T-helper 9 cell (primary cell): Measurements from ENCODE around the gene BEND6.

Experiments used
- DNase-seq: peaks from one replicate; pipeline ENCODE4 v3.0.0-alpha.2; 2020

The BEND6 gene

DNA sequence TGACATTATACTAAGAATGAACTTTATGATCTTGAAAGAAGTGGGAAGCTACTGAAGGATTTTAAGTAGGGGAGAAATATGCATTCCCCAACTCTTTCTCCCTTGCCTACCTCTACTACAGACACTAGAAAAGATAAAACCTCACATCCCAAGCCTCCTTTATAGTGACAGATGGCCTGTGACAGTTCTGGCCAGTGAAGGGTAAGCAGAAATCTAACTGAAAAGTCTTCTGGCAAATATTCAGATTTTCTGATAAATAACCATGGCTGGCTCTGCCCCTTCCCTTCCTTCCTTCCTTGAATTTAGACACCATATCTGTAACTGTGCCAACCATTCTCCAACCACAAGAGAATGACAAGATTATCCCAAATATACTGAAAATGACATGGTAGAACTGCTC is 10.2 kb upstream of the BEND6 start:
- DNase-seq, result no peak

DNA sequence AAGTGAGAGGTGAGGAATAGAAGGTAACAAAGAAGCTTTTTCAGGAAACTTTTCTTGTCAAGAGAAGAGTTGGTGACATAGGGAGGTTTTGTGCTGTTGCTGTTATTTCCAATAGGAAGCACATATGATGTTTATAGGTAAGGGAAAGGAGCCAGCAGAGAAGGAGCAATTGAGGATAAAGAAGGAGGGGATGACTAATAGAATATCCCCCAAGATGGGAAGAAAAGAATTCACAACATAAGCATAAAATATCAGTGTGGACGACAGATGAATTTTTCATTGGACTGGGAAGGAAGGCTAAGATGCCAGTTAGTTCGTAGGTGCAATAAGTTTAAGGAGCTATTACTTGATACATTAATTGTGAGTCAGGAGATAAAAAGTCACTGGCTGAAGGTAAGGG is 8.5 kb upstream of the BEND6 start:
- no peak for DNase-seq

DNA sequence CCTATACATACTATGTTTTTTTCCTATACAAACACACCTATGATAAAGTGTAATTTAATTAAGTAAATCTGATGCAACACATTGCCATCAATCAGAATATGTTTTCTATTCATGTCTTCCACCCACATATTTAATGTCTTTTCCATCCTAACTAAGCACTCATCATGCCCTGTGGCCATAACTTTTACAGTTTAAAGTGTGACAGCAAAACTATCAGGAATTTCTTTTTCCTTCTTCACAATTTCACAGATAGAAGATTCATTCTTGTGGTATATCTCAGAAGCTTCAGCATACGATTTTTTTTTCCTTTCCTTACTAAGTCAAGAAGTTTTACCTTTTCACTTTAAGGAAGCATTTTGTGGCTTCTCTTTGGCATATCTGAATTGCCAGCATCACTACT is 7.0 kb upstream of the BEND6 start:
- DNase-seq, result no peak

GRCh38 chr6:56949265-56949664 is 5.6 kb upstream of the BEND6 start:
- no peak for DNase-seq

DNA sequence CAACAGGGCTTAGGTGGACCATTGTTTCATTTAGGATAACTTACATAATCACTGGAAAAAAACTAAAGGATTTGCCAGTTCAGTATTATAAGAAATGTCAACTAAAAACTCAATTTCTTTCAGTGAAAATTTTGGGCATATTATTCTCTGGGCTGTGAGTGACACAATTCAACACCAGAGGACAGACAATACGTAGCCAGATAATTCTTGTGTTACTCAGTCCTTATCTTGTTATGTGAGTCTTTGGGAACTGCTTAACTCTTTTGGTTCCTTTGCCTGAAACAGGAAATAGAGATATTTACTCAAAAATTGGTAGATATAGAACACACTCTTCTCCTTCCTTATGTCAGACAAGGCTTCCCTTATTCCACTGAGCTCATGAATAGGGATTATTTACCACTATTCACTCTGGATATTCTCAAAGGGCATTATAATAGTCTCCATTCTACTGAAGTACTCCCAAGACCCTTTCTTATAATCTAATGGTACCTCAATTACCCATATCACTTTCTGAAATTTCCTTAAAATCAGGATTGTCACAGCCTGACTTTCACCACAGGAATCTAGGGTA is 4.9 kb upstream of the BEND6 start:
- no peak for DNase-seq

- DNase-seq, result no peak
These were observed 3.7 kb upstream of the BEND6 start for GRCh38 chr6:56951049-56951831.

GRCh38 chr6:56953597-56954402 is 1.1 kb upstream of the BEND6 start:
- no peak for DNase-seq

GRCh38 chr6:56955171-56956155 is 556 bp downstream of the BEND6 start:
- no peak for DNase-seq

- no peak for DNase-seq
These were observed 1.6 kb downstream of the BEND6 start for GRCh38 chr6:56956491-56956890.

DNA sequence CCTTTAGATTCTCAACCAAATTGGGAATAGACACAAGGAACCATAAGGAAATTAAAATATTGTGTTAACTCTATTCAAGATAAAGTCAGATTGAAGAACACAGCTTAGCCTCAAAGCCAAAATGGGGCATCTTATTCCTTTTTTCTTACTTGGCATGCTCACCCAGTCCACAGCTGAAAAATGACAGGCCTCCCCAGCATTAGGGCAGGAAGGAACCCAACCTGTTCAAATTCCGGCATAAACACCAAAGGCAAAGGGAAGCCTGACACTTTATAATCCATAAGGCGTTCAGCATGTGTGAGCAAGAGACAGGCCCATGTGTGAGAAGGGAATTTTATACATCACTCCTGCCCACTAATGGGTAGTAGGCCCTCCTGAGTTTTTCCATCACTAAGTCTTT is 2.9 kb downstream of the BEND6 start:
- no peak for DNase-seq

DNA sequence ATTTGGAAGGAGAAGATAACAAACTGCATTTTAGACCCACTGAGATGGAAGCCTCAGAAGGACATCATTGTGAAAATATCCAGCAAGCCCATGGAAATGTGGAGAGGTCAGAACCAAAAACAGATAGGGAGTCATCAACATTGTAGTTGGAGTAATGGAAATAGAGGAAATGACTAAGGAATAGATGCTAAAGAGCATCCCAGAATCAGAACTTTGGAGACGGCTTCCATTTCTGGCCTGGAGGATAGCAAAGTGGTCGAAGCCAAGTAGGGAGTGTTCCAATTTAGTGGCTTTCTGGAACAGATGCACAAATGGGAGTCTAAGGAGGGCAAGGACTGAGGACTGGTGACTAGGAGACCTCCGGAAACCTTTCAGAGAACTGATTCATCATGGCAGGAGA is 3.6 kb downstream of the BEND6 start:
- no peak for DNase-seq

DNA sequence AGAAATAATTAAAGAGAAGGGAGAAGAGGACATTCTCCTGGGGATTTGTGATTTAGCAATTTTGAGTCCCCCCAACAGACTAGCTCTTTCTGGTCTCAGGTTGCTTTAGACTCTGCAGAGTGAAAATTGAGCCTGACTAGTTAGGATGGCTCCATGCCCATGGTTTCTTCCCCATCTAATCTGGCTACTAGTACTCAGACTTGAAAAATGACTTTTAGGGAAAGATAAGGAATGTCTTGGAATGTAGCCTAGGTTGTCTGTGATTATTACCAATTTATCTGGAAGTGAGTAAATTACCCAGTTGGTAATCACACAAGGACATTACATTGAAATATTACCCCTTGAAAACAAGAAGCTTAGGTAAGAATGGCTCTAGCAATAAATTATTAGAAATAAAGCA is 4.2 kb downstream of the BEND6 start:
- no peak for DNase-seq

GRCh38 chr6:56959938-56960337 is 5.0 kb downstream of the BEND6 start:
- no peak for DNase-seq

- DNase-seq, result no peak
These were observed 6.2 kb downstream of the BEND6 start for GRCh38 chr6:56961151-56961550.

- no peak for DNase-seq
These were observed 7.5 kb downstream of the BEND6 start for GRCh38 chr6:56962441-56962840.

DNA sequence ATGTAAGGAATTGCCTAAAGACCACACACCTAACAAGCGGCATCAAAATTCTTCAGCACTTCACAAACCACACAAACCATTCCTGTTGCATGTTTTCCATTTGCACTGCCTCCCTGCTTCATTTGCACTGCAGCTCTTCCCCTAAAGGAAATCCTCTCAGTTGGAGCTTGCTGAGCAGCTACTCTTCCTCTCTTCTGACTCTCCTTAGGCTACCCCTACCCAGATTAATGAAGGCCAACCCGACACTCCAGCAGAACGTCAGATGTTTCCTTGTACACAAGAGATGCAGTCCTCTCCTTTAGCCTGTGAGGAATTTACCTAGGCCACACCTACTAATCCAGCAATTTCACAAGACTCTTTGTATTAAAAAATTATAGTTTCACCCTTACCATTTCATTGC is 8.1 kb downstream of the BEND6 start:
- DNase-seq, result no peak

DNA sequence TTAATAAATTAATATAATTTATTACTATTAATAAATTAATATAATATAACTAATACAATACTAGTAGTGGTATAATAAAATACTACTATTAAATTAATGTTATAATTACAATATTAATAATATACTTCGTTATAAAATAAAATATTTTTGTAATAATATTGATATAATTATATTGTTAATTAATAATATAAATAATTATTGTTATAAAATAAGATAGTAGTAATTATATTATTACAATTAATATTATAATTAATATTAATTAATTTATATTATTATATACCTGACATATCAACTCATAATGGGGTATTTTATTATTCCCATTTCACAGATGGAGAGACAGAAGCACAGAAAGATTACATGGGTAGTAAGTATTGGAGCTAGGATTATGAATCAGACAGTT is 8.9 kb downstream of the BEND6 start:
- no peak for DNase-seq

GRCh38 chr6:56965126-56965525 is 10.2 kb downstream of the BEND6 start:
- DNase-seq, result no peak

DNA sequence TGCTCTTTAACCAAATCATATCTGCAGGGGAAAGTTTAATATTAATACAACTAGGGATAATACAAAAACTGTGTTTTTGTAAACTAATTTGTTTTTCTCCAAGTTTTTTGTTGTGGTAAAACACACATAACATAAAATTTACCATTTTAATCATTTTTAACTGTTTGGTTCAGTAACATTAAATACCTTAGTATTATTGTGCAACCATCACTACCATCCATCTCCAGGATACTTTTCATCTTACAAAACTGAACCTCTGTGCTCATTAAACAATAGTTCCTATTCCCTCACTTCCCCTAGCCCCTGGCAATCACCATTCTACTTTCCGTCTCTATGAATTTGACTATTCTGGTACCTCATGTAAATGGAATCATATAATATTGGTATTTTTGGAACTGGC is 15.9 kb downstream of the BEND6 start:
- DNase-seq, result no peak

GRCh38 chr6:56977192-56977591 is 22.3 kb downstream of the BEND6 start:
- no peak for DNase-seq

DNA sequence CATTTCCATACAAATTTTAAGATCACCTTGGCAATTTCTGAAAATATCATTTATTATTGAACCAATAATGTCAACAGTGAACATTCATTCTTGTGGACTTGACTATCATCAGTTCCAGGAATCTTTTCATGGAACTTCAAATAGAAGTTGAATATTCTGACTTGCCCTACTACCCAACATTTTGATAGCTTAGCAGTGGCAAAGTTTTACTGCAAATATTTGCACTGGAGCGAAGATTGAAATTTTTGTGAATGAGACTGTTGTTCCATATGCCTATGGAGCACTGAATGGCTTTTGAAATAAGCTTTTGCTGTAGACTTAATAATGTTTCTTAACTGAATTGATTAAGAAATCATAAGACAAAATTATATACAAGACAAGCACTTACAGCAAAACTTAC is 23.6 kb downstream of the BEND6 start:
- DNase-seq, result no peak

GRCh38 chr6:56984361-56984760 is 29.5 kb downstream of the BEND6 start:
- DNase-seq, result no peak

DNA sequence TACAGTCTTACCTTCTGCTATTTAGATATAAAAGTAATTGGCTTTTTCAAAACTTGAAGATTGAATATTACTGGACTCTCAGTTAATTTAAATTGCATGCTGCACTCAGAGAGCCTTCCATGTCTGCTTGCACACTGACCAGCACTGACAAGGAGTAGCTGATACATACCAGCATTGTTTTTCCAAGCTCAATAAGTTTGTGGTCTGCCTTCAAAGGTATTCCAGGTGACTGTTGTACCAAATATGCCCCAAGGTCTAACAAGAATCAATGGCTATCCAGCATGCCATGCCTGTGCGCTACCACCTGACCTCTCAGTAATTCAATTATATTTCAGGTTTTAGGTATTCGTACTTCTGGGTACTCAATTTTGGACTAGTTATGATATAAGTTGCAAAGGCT is 30.0 kb downstream of the BEND6 start:
- no peak for DNase-seq
